ENCODE data around the gene CDH26. TPM values are rescaled to one million over a fixed set of nuclear protein-coding genes. Genes with fewer than 3 reads are reported as not detected.
A peak's percentile ranks its signal among the peaks of the same experiment; 100 is the strongest.

CDH26 gene
- total and polyA plus RNA-seq, 2 of the 13 experiments (the other 11 are each of a cell fraction or from before 2014, with no cell fraction given), result 0.40 to 1.1 TPM

DNA sequence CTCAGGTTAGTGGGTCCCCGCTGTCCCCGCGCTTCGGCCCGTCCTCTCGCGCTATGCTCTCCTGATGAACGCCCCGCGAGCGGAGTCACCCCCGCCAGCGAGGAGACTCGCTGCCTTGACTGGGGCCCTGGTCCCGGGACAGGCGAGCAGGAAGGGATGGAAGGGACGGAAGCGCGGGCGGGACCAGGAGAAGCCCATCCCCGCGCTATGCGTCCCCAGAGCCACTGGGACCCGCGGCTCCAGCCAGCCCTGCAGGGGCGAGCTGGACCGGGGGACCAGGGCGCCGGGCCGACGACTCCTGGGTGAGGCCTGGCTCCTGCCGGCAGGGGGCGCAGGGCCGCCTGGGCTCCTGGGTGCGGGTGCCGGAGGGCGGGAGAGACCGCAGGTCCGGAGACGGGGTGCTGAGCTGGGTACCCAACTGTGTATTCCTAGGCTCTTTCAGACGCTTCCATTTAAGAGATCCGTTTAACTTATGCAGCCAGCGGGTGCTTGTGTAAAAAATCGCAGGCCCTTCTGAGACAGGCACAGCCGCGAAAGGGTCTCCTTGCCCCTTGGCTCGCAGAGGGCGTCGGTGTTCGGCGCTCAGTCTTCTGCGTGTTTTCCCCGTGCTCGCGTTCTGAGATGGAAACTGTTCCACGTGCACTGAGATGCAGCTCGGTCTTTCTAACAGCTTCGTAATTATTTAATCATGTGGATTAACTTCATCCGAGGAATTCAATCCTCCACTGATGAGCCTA, 24.2 kb upstream of the CDH26 start (continued):
- TF ChIP-seq, protein P1, sequence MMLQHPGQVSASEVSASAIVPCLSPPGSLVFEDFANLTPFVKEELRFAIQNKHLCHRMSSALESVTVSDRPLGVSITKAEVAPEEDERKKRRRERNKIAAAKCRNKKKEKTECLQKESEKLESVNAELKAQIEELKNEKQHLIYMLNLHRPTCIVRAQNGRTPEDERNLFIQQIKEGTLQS (CRISPR knock-in tag; IDR thresholded peaks at IDR 0.05), result peak; percentile 42; the same call in 1 of the 2 replicates
- TF ChIP-seq SAP130 (CRISPR knock-in tag; IDR thresholded peaks at IDR 0.05; ENCODE audit: low read depth) (peak; percentile 28; the same call in 1 of the 2 replicates), SOX13 (IDR thresholded peaks at IDR 0.05) (no peak), SOX13 (CRISPR knock-in tag; conservative IDR thresholded peaks at IDR 0.05 in 1 of 2, IDR thresholded peaks at IDR 0.05 in 1 of 2) (0 out of 4 replicates have a peak, but pooled peaks of 1 of the 2 experiments have one; percentile 27), THAP11 (CRISPR knock-in tag; IDR thresholded peaks at IDR 0.05) (peak; percentile 32; the same call in 1 of the 2 replicates), ZNF263 (CRISPR knock-in tag; IDR thresholded peaks at IDR 0.05) (0 out of 2 replicates have a peak, but pooled peaks have one; percentile 14), HDAC1 (CRISPR knock-in tag; IDR thresholded peaks at IDR 0.05) (0 out of 2 replicates have a peak, but pooled peaks have one; percentile 20), KMT2A (CRISPR knock-in tag; IDR thresholded peaks at IDR 0.05) (0 out of 2 replicates have a peak, but pooled peaks have one; percentile 40), NRL (CRISPR knock-in tag; IDR thresholded peaks at IDR 0.05; ENCODE audit: borderline replicate concordance) (peak; percentile 58; the same call in 1 of the 2 replicates)
- TF ChIP-seq, protein P2, sequence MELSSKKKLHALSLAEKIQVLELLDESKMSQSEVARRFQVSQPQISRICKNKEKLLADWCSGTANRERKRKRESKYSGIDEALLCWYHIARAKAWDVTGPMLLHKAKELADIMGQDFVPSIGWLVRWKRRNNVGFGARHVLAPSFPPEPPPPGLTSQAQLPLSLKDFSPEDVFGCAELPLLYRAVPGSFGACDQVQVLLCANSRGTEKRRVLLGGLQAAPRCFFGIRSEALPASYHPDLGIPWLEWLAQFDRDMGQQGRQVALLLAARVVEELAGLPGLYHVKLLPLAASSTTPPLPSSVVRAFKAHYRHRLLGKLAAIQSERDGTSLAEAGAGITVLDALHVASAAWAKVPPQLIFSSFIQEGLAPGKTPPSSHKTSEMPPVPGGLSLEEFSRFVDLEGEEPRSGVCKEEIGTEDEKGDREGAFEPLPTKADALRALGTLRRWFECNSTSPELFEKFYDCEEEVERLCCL (CRISPR knock-in tag; IDR thresholded peaks at IDR 0.05; ENCODE audit: borderline replicate concordance), result no peak
- TF ChIP-seq, protein P3, sequence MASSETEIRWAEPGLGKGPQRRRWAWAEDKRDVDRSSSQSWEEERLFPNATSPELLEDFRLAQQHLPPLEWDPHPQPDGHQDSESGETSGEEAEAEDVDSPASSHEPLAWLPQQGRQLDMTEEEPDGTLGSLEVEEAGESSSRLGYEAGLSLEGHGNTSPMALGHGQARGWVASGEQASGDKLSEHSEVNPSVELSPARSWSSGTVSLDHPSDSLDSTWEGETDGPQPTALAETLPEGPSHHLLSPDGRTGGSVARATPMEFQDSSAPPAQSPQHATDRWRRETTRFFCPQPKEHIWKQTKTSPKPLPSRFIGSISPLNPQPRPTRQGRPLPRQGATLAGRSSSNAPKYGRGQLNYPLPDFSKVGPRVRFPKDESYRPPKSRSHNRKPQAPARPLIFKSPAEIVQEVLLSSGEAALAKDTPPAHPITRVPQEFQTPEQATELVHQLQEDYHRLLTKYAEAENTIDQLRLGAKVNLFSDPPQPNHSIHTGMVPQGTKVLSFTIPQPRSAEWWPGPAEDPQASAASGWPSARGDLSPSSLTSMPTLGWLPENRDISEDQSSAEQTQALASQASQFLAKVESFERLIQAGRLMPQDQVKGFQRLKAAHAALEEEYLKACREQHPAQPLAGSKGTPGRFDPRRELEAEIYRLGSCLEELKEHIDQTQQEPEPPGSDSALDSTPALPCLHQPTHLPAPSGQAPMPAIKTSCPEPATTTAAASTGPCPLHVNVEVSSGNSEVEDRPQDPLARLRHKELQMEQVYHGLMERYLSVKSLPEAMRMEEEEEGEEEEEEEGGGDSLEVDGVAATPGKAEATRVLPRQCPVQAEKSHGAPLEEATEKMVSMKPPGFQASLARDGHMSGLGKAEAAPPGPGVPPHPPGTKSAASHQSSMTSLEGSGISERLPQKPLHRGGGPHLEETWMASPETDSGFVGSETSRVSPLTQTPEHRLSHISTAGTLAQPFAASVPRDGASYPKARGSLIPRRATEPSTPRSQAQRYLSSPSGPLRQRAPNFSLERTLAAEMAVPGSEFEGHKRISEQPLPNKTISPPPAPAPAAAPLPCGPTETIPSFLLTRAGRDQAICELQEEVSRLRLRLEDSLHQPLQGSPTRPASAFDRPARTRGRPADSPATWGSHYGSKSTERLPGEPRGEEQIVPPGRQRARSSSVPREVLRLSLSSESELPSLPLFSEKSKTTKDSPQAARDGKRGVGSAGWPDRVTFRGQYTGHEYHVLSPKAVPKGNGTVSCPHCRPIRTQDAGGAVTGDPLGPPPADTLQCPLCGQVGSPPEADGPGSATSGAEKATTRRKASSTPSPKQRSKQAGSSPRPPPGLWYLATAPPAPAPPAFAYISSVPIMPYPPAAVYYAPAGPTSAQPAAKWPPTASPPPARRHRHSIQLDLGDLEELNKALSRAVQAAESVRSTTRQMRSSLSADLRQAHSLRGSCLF (CRISPR knock-in tag; IDR thresholded peaks at IDR 0.05; ENCODE audit: borderline replicate concordance), result no peak
- TF ChIP-seq, protein P4, sequence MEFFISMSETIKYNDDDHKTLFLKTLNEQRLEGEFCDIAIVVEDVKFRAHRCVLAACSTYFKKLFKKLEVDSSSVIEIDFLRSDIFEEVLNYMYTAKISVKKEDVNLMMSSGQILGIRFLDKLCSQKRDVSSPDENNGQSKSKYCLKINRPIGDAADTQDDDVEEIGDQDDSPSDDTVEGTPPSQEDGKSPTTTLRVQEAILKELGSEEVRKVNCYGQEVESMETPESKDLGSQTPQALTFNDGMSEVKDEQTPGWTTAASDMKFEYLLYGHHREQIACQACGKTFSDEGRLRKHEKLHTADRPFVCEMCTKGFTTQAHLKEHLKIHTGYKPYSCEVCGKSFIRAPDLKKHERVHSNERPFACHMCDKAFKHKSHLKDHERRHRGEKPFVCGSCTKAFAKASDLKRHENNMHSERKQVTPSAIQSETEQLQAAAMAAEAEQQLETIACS (CRISPR knock-in tag; IDR thresholded peaks at IDR 0.05), result no peak
- TF ChIP-seq, protein P5, sequence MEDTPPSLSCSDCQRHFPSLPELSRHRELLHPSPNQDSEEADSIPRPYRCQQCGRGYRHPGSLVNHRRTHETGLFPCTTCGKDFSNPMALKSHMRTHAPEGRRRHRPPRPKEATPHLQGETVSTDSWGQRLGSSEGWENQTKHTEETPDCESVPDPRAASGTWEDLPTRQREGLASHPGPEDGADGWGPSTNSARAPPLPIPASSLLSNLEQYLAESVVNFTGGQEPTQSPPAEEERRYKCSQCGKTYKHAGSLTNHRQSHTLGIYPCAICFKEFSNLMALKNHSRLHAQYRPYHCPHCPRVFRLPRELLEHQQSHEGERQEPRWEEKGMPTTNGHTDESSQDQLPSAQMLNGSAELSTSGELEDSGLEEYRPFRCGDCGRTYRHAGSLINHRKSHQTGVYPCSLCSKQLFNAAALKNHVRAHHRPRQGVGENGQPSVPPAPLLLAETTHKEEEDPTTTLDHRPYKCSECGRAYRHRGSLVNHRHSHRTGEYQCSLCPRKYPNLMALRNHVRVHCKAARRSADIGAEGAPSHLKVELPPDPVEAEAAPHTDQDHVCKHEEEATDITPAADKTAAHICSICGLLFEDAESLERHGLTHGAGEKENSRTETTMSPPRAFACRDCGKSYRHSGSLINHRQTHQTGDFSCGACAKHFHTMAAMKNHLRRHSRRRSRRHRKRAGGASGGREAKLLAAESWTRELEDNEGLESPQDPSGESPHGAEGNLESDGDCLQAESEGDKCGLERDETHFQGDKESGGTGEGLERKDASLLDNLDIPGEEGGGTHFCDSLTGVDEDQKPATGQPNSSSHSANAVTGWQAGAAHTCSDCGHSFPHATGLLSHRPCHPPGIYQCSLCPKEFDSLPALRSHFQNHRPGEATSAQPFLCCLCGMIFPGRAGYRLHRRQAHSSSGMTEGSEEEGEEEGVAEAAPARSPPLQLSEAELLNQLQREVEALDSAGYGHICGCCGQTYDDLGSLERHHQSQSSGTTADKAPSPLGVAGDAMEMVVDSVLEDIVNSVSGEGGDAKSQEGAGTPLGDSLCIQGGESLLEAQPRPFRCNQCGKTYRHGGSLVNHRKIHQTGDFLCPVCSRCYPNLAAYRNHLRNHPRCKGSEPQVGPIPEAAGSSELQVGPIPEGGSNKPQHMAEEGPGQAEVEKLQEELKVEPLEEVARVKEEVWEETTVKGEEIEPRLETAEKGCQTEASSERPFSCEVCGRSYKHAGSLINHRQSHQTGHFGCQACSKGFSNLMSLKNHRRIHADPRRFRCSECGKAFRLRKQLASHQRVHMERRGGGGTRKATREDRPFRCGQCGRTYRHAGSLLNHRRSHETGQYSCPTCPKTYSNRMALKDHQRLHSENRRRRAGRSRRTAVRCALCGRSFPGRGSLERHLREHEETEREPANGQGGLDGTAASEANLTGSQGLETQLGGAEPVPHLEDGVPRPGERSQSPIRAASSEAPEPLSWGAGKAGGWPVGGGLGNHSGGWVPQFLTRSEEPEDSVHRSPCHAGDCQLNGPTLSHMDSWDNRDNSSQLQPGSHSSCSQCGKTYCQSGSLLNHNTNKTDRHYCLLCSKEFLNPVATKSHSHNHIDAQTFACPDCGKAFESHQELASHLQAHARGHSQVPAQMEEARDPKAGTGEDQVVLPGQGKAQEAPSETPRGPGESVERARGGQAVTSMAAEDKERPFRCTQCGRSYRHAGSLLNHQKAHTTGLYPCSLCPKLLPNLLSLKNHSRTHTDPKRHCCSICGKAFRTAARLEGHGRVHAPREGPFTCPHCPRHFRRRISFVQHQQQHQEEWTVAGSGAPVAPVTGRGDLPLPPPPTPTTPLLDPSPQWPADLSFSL (CRISPR knock-in tag; IDR thresholded peaks at IDR 0.05), result no peak

All from HepG2 (cell line).